ENCODE measurements around the gene SHISAL1. TPM values are rescaled to one million over a fixed set of nuclear protein-coding genes. Genes with fewer than 3 reads are reported as not detected.

The SHISAL1 gene
- total RNA-seq, 1 experiment from 2014 or later: not detected

DNA sequence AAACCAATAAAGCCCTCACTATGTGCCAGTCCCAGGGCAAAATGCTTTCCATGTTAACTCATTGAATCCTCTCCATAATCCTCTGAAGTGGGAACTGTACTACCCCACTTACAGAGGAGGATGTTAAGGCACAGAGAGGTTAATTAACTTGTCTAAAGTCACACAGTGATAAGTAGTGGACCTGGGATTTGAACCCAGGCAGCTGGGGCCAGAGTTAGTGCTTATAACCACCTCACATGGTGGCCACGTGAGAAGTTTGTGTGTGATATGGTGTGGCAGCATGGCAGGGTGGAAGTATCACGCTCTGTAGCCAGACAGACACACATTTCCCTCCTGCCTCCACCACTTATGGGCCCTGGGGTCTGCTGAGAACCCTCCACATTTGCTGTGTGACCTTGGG is 115.5 kb downstream of the SHISAL1 start:
- H3K27ac Mint-ChIP-seq (ENCODE audit: unreplicated experiment): no peak overlapping the region
- H3K27me3 Mint-ChIP-seq (ENCODE audit: unreplicated experiment): peaks cover 84% of the 10 kb centered on the region
- H3K9me3 Mint-ChIP-seq (ENCODE audit: low read depth, unreplicated experiment): no peaks in the 10 kb centered on the region
- BruUV-seq (replicated peaks): no TSS peak
- CTCF ChIA-PET: interaction anchor here (0.7 kb wide), 1 partner anchor 375 kb away, joined by 3 read pairs; no protein-coding TSS in a partner anchor
- DNase-seq: no peak
- TF ChIP-seq, protein P1, sequence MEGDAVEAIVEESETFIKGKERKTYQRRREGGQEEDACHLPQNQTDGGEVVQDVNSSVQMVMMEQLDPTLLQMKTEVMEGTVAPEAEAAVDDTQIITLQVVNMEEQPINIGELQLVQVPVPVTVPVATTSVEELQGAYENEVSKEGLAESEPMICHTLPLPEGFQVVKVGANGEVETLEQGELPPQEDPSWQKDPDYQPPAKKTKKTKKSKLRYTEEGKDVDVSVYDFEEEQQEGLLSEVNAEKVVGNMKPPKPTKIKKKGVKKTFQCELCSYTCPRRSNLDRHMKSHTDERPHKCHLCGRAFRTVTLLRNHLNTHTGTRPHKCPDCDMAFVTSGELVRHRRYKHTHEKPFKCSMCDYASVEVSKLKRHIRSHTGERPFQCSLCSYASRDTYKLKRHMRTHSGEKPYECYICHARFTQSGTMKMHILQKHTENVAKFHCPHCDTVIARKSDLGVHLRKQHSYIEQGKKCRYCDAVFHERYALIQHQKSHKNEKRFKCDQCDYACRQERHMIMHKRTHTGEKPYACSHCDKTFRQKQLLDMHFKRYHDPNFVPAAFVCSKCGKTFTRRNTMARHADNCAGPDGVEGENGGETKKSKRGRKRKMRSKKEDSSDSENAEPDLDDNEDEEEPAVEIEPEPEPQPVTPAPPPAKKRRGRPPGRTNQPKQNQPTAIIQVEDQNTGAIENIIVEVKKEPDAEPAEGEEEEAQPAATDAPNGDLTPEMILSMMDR (IDR thresholded peaks at IDR 0.05; ENCODE audit: unreplicated experiment): no peak
- intact Hi-C loops (cut with micrococcal nuclease; ENCODE audit: unreplicated experiment): no loop called here
- no peaks in the 10 kb centered on the region for H3K36me3 Mint-ChIP-seq (ENCODE audit: insufficient read depth, unreplicated experiment)
- no peak overlapping the region for H3K4me3 Mint-ChIP-seq (ENCODE audit: low read depth, unreplicated experiment)
- peaks cover 14% of the 10 kb centered on the region for H3K4me1 Mint-ChIP-seq (ENCODE audit: low read depth, unreplicated experiment)

DNA sequence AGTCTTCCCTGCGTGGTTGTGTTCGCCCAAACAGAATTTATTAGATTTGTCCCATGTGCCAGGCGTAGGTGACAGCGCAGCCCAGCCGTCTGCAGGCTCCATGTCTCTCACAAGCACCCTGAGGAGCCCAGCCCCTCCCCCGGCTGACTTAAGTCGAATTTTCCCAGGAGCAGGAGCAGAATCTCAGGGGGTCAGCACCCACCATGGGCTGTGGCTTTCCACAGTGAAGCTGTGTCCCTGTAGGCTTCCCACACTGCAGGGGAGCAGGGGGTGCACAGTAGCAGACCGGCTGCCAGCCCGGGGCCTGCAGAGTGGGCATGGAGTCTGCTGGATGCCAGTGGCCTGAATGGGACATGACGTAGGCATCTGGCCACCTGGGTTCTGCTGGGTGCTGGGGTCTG is 116.0 kb downstream of the SHISAL1 start:
- Mint-ChIP-seq H3K27ac (ENCODE audit: unreplicated experiment) (no peak overlapping the region), H3K4me3 (ENCODE audit: low read depth, unreplicated experiment) (no peak overlapping the region), H3K36me3 (ENCODE audit: insufficient read depth, unreplicated experiment) (no peaks in the 10 kb centered on the region), H3K27me3 (ENCODE audit: unreplicated experiment) (peaks cover 84% of the 10 kb centered on the region), H3K4me1 (ENCODE audit: low read depth, unreplicated experiment) (peaks cover 14% of the 10 kb centered on the region), H3K9me3 (ENCODE audit: low read depth, unreplicated experiment) (no peaks in the 10 kb centered on the region)
- CTCF ChIA-PET: interaction anchor here (0.7 kb wide), 1 partner anchor 375 kb away, joined by 3 read pairs; no protein-coding TSS in a partner anchor
- no TSS peak for BruUV-seq (replicated peaks)
- intact Hi-C loops (cut with micrococcal nuclease; ENCODE audit: unreplicated experiment): no loop called here
- no peak for DNase-seq
- TF ChIP-seq, protein P1 (IDR thresholded peaks at IDR 0.05; ENCODE audit: unreplicated experiment): no peak

DNA sequence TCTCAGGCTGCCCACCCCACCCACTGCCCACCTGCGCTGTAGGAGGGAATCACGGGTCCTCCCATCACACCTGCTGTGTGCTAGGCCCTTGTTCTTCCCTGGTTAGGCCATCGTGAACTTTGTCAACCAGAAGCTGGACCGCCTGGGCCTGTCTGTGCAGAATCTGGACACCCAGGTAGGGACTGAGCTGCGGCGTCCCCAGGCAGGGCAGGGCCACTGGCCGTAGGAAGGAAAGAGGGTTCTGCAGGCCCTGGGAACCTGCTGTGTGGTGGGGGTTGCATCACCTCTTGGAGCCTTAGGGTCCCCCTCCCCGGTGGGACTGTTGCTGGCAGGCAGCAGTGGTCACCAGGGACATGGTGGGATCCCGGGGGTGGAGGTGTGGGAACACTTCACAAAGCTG is 116.5 kb downstream of the SHISAL1 start:
- intact Hi-C loops (cut with micrococcal nuclease; ENCODE audit: unreplicated experiment): no loop called here
- Mint-ChIP-seq H3K36me3 (ENCODE audit: insufficient read depth, unreplicated experiment) (no peaks in the 10 kb centered on the region), H3K9me3 (ENCODE audit: low read depth, unreplicated experiment) (no peaks in the 10 kb centered on the region), H3K27me3 (ENCODE audit: unreplicated experiment) (peaks cover 84% of the 10 kb centered on the region), H3K4me3 (ENCODE audit: low read depth, unreplicated experiment) (no peak overlapping the region), H3K27ac (ENCODE audit: unreplicated experiment) (no peak overlapping the region), H3K4me1 (ENCODE audit: low read depth, unreplicated experiment) (peaks cover 14% of the 10 kb centered on the region)
- no TSS peak for BruUV-seq (replicated peaks)
- TF ChIP-seq, protein P1 (IDR thresholded peaks at IDR 0.05; ENCODE audit: unreplicated experiment): no peak
- CTCF ChIA-PET: no interaction called here
- DNase-seq: no peak

DNA sequence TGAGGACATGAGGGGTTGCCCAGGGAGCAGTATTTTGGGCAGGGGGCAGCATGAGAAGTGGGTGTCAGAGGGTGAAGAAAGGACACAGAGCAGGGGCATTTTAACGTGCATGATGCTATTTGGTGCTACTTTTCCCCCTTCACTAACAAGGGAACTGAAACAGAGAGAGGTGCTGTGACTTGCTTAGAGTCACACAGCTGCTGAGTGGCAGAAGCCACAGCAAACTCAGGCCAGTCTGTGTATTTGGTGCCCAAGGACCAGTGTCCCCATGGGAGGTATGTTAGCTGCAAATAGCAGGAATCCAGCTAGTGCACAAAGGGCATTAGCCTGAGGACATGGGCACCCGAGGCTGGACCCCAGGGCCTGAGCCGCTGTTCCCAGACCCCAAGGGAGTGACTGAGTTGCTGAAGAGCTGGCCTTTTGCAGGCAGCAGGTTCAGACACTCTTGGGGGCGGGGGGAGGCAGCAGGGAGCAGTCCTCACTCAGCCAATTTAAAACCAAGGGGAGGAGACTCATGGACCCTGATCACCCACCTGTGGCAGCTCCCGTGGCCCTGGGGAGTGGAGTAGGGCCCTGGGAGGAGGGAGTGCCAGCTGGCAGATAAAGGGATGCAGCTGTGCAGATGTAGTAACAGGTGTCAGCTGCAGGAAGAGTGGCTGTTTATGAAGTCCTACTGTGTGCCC is 117.4 kb downstream of the SHISAL1 start:
- Mint-ChIP-seq H3K4me3 (ENCODE audit: low read depth, unreplicated experiment) (no peak overlapping the region), H3K27ac (ENCODE audit: unreplicated experiment) (no peak overlapping the region), H3K4me1 (ENCODE audit: low read depth, unreplicated experiment) (peaks cover 14% of the 10 kb centered on the region), H3K27me3 (ENCODE audit: unreplicated experiment) (peaks cover 84% of the 10 kb centered on the region), H3K9me3 (ENCODE audit: low read depth, unreplicated experiment) (no peaks in the 10 kb centered on the region), H3K36me3 (ENCODE audit: insufficient read depth, unreplicated experiment) (no peaks in the 10 kb centered on the region)
- TF ChIP-seq, protein P1 (IDR thresholded peaks at IDR 0.05; ENCODE audit: unreplicated experiment): no peak
- intact Hi-C loops (cut with micrococcal nuclease; ENCODE audit: unreplicated experiment): no loop called here
- BruUV-seq (replicated peaks): no TSS peak
- DNase-seq: no peak
- CTCF ChIA-PET: no interaction called here
